CD4-positive, CD25-positive, alpha-beta regulatory T cell (primary cell): Measurements from ENCODE around the gene KRT80. TPM values are rescaled to one million over a fixed set of nuclear protein-coding genes. Genes with fewer than 3 reads are reported as not detected.

Experiments
- ATAC-seq, 2 donors: fragments of 150-1000 bp; cut with Tn5 transposase; one replicate each; pipeline ENCODE4 v1.10.0; 2021; ENCODE audit warnings: low read depth in 2 of 2, moderate number of reproducible peaks in 2 of 2, moderate library complexity in 1 of 2
- DNase-seq, 3 donors: peaks; one replicate each; pipeline versions ENCODE4 v3.0.0 to v3.0.0-alpha.2; 2012 to 2022; ENCODE audit warnings: mixed read lengths in 1 of 3
- H3K27ac ChIP-seq: one replicate; pipeline ENCODE4 v1.7.0; 2013; ENCODE audit warnings: mild to moderate bottlenecking, low read length; ENCODE audit not compliant: insufficient read depth, poor library complexity, severe bottlenecking
- H3K27me3 ChIP-seq: one replicate; pipeline ENCODE4 v1.7.0; 2013; ENCODE audit warnings: low read length; ENCODE audit not compliant: control insufficient read depth, insufficient read depth
- H3K36me3 ChIP-seq: one replicate; pipeline ENCODE4 v1.7.0; 2013; ENCODE audit warnings: mild to moderate bottlenecking, low read length, moderate library complexity; ENCODE audit not compliant: control insufficient read depth, insufficient read depth
- H3K4me1 ChIP-seq: 2 replicates; pipeline ENCODE4 v1.7.0; 2013; ENCODE audit warnings: mild to moderate bottlenecking, low read length; ENCODE audit not compliant: insufficient read depth, control insufficient read depth, poor library complexity, severe bottlenecking
- H3K4me3 ChIP-seq: one replicate; pipeline ENCODE4 v1.7.0; 2013; ENCODE audit warnings: low read depth, mild to moderate bottlenecking, low read length, moderate library complexity
- H3K9me3 ChIP-seq, 2 experiments: 1 replicate in 1 of 2; 2 replicates in 1 of 2; pipeline ENCODE4 v1.7.0; 2013; ENCODE audit warnings: low read length in 2 of 2, mild to moderate bottlenecking in 1 of 2, moderate library complexity in 1 of 2; ENCODE audit not compliant: control insufficient read depth in 2 of 2
- H3K27ac Mint-ChIP-seq, 3 donors: one replicate each; pipeline ENCODE4 v1.8.0; 2020 to 2022; ENCODE audit warnings: mild to moderate bottlenecking in 3 of 3, mixed read lengths in 3 of 3, moderate library complexity in 2 of 3
- H3K27me3 Mint-ChIP-seq: one replicate; pipeline ENCODE4 v1.8.0; 2022; ENCODE audit warnings: mild to moderate bottlenecking, mixed read lengths
- H3K36me3 Mint-ChIP-seq: one replicate; pipeline ENCODE4 v1.8.0; 2020; ENCODE audit warnings: mixed read lengths
- H3K4me1 Mint-ChIP-seq, 4 donors: one replicate each; pipeline ENCODE4 v1.8.0; 2020 to 2022; ENCODE audit warnings: mixed read lengths in 4 of 4, mild to moderate bottlenecking in 1 of 4
- H3K4me3 Mint-ChIP-seq, 4 donors: one replicate each; pipeline ENCODE4 v1.8.0; 2020 to 2022; ENCODE audit warnings: mild to moderate bottlenecking in 4 of 4, mixed read lengths in 4 of 4, moderate library complexity in 3 of 4
- H3K9me3 Mint-ChIP-seq, 7 donors: one replicate each; pipeline ENCODE4 v1.8.0; 2020 to 2022; ENCODE audit warnings: mixed read lengths in 7 of 7, mild to moderate bottlenecking in 3 of 7, moderate library complexity in 2 of 7
- polyA plus RNA-seq, 4 donors: library from polyadenylated mRNA; unstranded; fragments of 300-500 nt; fragmentation: Illumina TruSeq; gene quantifications; one replicate each; pipeline ENCODE4 v1.2.3, GENCODE V29; 2021
- total RNA-seq: library from RNA; stranded (reverse); gene quantifications from one replicate; pipeline ENCODE4 v1.2.3, GENCODE V29; 2022

KRT80 gene
- total and polyA plus RNA-seq, 5 donors from 2014 or later = not detected

DNA sequence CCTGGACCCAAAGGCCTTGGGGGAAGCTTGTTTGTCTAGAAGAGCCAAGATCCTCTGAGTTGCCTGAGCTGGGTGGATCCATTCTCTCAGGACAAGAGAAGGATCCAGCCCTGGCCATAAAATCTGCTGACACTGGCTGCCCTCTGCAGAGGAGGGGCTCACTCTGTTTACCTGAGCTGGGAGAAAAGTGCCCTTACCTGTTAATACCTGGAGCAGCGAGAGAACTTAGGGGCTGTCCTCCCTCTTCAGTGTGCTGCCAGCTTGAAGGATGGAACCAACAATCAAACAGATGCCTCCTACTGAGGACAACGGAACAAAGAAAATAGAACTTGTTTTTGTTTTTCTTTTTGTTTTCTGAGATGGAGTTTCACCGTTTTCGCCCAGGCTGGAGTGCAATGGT is 33.9 kb upstream of the KRT80 start:
- Mint-ChIP-seq H3K27me3 (peaks cover 62% of the 10 kb centered on the region), H3K9me3 (peaks cover 0 to 3% (median 0%) of the 10 kb centered on the region in 7 donors), H3K36me3 (no peaks in the 10 kb centered on the region), H3K4me1 (no peaks in the 10 kb centered on the region), H3K4me3 (no peak overlapping the region), H3K27ac (no peak overlapping the region)
- Histone ChIP-seq H3K27me3 (peaks cover 19% of the 10 kb centered on the region), H3K4me1 (no peaks in the 10 kb centered on the region), H3K27ac (no peak overlapping the region), H3K36me3 (no peaks in the 10 kb centered on the region), H3K9me3 (no peaks in the 10 kb centered on the region), H3K4me3 (no peak overlapping the region)
- ATAC-seq (no peak), DNase-seq (no peak)

- no peak overlapping the region for H3K4me3 ChIP-seq
- H3K27ac ChIP-seq = no peak overlapping the region
- peaks cover 22% of the 10 kb centered on the region for H3K27me3 ChIP-seq
- Mint-ChIP-seq H3K27me3 (peaks cover 63% of the 10 kb centered on the region), H3K27ac (no peak overlapping the region), H3K9me3 (peaks cover 0 to 3% (median 0%) of the 10 kb centered on the region in 7 donors), H3K4me1 (no peaks in the 10 kb centered on the region), H3K36me3 (no peaks in the 10 kb centered on the region), H3K4me3 (no peak overlapping the region)
- DNase-seq = no peak
- no peaks in the 10 kb centered on the region for H3K36me3 ChIP-seq
- no peaks in the 10 kb centered on the region for H3K9me3 ChIP-seq
- no peaks in the 10 kb centered on the region for H3K4me1 ChIP-seq
- no peak for ATAC-seq
These were observed 32.3 kb upstream of the KRT80 start for GRCh38 chr12:52224151-52224550.

- Histone ChIP-seq H3K4me3 (no peak overlapping the region), H3K27ac (no peak overlapping the region), H3K4me1 (no peaks in the 10 kb centered on the region), H3K9me3 (no peaks in the 10 kb centered on the region), H3K36me3 (no peaks in the 10 kb centered on the region), H3K27me3 (peaks cover 22% of the 10 kb centered on the region)
- no peak for DNase-seq
- H3K36me3 Mint-ChIP-seq = no peaks in the 10 kb centered on the region
- H3K9me3 Mint-ChIP-seq = peaks cover 0 to 3% (median 0%) of the 10 kb centered on the region in 7 donors
- H3K4me3 Mint-ChIP-seq = no peak overlapping the region
- H3K4me1 Mint-ChIP-seq = no peaks in the 10 kb centered on the region
- no peak for ATAC-seq
- H3K27ac Mint-ChIP-seq = no peak overlapping the region
- peaks cover 62% of the 10 kb centered on the region for H3K27me3 Mint-ChIP-seq
These were observed 31.7 kb upstream of the KRT80 start for GRCh38 chr12:52223406-52224039.

DNA sequence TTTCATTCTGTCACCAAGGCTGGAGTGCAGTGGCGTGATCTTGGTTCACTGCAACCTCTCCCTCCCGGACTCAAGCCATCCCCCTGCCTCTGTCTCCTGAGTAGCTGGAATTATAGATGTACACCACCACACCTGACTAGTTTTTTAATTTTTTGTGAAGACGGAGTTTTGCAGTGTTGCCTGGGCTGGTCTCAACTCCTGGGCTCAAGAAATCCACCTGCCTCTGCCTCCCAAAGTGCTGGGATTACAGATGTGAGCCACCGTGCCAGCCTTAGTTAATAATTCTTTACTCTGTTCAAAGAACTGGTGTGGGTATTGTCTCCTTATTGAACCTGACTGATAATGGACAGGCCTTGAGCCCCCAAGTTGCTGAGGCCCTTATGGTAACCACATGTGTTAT is 30.9 kb upstream of the KRT80 start:
- H3K9me3 Mint-ChIP-seq = peaks cover 0 to 3% (median 0%) of the 10 kb centered on the region in 7 donors
- H3K4me3 Mint-ChIP-seq = no peak overlapping the region
- ATAC-seq (no peak), DNase-seq (no peak)
- Histone ChIP-seq H3K27ac (no peak overlapping the region), H3K27me3 (peaks cover 22% of the 10 kb centered on the region), H3K9me3 (no peaks in the 10 kb centered on the region), H3K4me1 (no peaks in the 10 kb centered on the region), H3K36me3 (no peaks in the 10 kb centered on the region), H3K4me3 (no peak overlapping the region)
- no peaks in the 10 kb centered on the region for H3K4me1 Mint-ChIP-seq
- H3K27ac Mint-ChIP-seq = no peak overlapping the region
- H3K36me3 Mint-ChIP-seq = no peaks in the 10 kb centered on the region
- peaks cover 57% of the 10 kb centered on the region for H3K27me3 Mint-ChIP-seq

DNA sequence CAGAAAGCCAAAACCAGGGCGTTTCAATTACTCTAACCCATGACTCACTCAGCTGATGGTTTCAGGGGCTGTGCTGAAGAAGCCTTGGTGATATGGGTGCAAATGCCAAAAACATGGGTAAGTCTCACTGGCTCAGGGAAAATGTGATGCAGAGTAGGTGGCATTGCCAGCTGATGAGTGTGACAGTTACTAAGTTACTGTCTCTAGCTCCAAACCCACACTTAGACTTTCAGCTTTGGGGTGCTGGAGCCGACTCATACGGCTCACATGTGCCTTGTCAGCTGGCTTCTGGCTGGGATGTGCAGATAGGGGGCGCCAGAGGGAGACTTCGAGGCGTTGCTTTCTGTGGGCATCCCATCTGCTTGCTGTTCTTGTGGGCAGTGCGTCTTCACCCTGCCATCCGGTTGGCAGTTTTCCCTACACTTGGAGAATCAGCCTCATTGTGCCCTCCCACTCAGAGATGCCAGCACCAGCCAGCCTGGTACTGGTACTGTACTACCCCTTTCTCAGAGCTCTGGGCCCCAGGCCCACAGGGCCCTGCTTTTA is 30.2 kb upstream of the KRT80 start:
- DNase-seq = peak in 1 of 3 donors; percentile 65
- Histone ChIP-seq H3K4me1 (no peaks in the 10 kb centered on the region), H3K27ac (no peak overlapping the region), H3K9me3 (no peaks in the 10 kb centered on the region), H3K27me3 (peaks cover 22% of the 10 kb centered on the region), H3K36me3 (no peaks in the 10 kb centered on the region), H3K4me3 (no peak overlapping the region)
- H3K9me3 Mint-ChIP-seq = peaks cover 0 to 3% (median 0%) of the 10 kb centered on the region in 7 donors
- H3K4me1 Mint-ChIP-seq = no peaks in the 10 kb centered on the region
- H3K36me3 Mint-ChIP-seq = no peaks in the 10 kb centered on the region
- H3K4me3 Mint-ChIP-seq = no peak overlapping the region
- ATAC-seq = peak; percentile 18 to 20
- peaks cover 51% of the 10 kb centered on the region for H3K27me3 Mint-ChIP-seq
- H3K27ac Mint-ChIP-seq = no peak overlapping the region

DNA sequence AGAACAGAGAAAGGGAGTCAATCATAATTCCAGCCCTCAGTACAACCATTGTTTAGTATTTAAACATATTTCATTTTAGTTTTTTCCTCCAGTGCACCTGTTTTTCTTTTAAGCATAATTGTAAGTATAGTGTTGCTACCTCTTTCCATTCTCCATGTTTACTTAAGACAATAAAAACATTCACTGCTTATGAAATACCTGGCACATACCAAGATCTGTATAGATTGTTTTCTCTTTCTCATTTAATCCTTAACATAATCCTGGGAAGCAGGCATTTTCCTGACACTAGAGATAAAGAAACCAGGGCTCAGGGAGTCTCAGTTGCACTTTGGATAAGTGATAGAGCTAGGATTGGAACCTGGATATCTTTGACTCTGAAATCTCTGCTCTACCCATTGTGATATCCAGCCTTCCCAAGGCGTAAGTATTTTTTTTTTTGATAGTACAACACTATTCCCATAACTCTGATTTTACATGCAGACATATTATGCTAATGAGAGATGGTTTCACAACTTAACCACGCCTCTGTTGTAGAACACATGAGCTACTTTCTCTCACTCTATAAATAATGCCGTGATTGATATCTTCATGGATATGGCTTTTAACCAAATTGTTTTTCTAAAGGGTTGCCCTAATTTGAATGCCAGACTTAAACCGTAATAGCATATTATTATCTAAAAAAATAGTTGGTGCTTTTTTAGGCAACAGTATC is 29.4 kb upstream of the KRT80 start:
- no peaks in the 10 kb centered on the region for H3K4me1 Mint-ChIP-seq
- no peak for ATAC-seq
- no peaks in the 10 kb centered on the region for H3K9me3 ChIP-seq
- H3K27ac ChIP-seq = no peak overlapping the region
- H3K36me3 ChIP-seq = no peaks in the 10 kb centered on the region
- no peak overlapping the region for H3K27ac Mint-ChIP-seq
- H3K4me3 Mint-ChIP-seq = no peak overlapping the region
- H3K27me3 Mint-ChIP-seq = peaks cover 44% of the 10 kb centered on the region
- H3K4me3 ChIP-seq = no peak overlapping the region
- no peak for DNase-seq
- H3K36me3 Mint-ChIP-seq = no peaks in the 10 kb centered on the region
- peaks cover 22% of the 10 kb centered on the region for H3K27me3 ChIP-seq
- H3K4me1 ChIP-seq = no peaks in the 10 kb centered on the region
- peaks cover 0 to 3% (median 0%) of the 10 kb centered on the region in 7 donors for H3K9me3 Mint-ChIP-seq

- Mint-ChIP-seq H3K9me3 (peaks cover 0 to 3% (median 0%) of the 10 kb centered on the region in 7 donors), H3K27ac (no peak overlapping the region), H3K27me3 (peaks cover 39% of the 10 kb centered on the region)
These were observed 28.7 kb upstream of the KRT80 start for GRCh38 chr12:52220477-52220876.

More at GRCh38 chr12:52220477-52220876, 28.7 kb upstream of the KRT80 start:
- no peak overlapping the region for H3K27ac ChIP-seq
- no peaks in the 10 kb centered on the region for H3K36me3 ChIP-seq
- ATAC-seq = no peak
- no peaks in the 10 kb centered on the region for H3K4me1 ChIP-seq
- no peaks in the 10 kb centered on the region for H3K9me3 ChIP-seq
- H3K27me3 ChIP-seq = peaks cover 22% of the 10 kb centered on the region
- Mint-ChIP-seq H3K4me1 (no peaks in the 10 kb centered on the region), H3K36me3 (no peaks in the 10 kb centered on the region), H3K4me3 (no peak overlapping the region)
- H3K4me3 ChIP-seq = no peak overlapping the region
- DNase-seq = no peak
